ENCODE data around the gene AFG1L.
A peak's percentile ranks its signal among the peaks of the same experiment; 100 is the strongest.

The AFG1L gene

DNA sequence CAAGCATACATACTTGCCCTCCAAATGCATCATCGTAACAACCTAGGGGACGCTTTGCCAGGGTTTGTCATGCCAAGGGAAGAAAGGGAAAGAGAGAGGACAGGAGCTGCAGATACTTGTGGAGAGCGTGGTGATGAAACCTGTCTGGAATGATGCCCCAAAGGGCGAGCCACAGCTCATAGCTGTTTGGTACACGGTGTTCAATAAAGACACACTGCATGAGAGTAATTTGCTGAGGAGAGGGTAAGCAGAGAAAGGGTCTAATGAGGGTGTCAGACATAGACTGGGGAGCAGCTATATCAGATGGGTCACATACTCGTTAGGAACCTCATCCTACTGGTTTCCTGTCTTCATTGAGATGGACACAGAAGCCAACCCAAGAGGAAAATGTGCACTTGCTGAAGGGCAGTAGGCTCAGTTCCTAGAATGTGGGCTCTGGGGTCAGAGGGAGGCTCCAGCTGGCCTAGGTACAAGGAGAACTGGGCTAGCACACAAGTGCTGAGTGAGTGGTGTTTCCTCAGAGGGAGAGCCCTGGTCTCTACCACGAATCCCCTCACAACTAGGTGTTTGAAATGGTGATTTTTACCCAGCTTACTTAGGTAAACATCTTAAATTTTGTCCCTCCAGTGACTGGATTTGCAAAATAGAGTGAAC lies 260.7 kb downstream of the AFG1L start:
- H3K27me3 ChIP-seq (ENCODE audit: control insufficient read depth, insufficient read depth, low read length), result no peaks in the 10 kb centered on the region; the same call in 1 of the 2 replicates
- H3K27ac ChIP-seq (ENCODE audit: low read length), result no peak overlapping the region
- H3K4me3 ChIP-seq (ENCODE audit: low read length), result no peak overlapping the region
- H3K4me1 ChIP-seq (ENCODE audit: control insufficient read depth, insufficient read depth, low read length), result no peaks in the 10 kb centered on the region; the same call in 1 of the 2 replicates
- no CpG with 5 or more reads among the region's 7 CpGs for WGBS (ENCODE audit: insufficient coverage, insufficient read length)
- DNase-seq (ENCODE audit: low read depth, low spot score), result no peak
- no peaks in the 10 kb centered on the region for H3K9me3 ChIP-seq (ENCODE audit: control insufficient read depth, insufficient read depth, low read length)
- no peaks in the 10 kb centered on the region; the same call in 1 of the 2 replicates for H3K36me3 ChIP-seq (ENCODE audit: control insufficient read depth, insufficient read depth, low read length)

DNA sequence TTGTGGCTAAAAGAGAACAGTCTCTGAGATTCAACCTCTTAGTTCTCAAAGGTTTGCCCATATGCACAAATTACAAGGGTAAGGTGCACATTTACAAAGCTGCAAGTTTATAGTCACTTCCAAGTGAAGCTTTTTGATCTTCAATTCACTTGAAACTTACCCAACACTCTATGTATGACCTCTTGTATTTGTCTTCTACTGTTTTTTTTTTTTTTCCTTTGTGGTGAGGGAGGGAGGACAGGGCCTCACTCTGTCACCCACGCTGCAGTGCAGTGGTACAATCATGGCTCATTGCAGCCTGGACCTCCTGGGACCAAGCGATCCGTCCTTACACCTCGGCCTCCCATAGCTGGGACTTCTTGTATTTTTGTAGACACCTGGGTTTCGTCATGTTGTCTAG lies 261.4 kb downstream of the AFG1L start:
- no CpG with 5 or more reads among the region's 5 CpGs for WGBS (ENCODE audit: insufficient coverage, insufficient read length)
- H3K4me3 ChIP-seq (ENCODE audit: low read length), result no peak overlapping the region
- H3K4me1 ChIP-seq (ENCODE audit: control insufficient read depth, insufficient read depth, low read length), result no peaks in the 10 kb centered on the region; the same call in 1 of the 2 replicates
- H3K27me3 ChIP-seq (ENCODE audit: control insufficient read depth, insufficient read depth, low read length), result no peaks in the 10 kb centered on the region; the same call in 1 of the 2 replicates
- DNase-seq (ENCODE audit: low read depth, low spot score), result no peak
- no peaks in the 10 kb centered on the region; the same call in 1 of the 2 replicates for H3K36me3 ChIP-seq (ENCODE audit: control insufficient read depth, insufficient read depth, low read length)
- no peaks in the 10 kb centered on the region for H3K9me3 ChIP-seq (ENCODE audit: control insufficient read depth, insufficient read depth, low read length)
- no peak overlapping the region for H3K27ac ChIP-seq (ENCODE audit: low read length)

DNA sequence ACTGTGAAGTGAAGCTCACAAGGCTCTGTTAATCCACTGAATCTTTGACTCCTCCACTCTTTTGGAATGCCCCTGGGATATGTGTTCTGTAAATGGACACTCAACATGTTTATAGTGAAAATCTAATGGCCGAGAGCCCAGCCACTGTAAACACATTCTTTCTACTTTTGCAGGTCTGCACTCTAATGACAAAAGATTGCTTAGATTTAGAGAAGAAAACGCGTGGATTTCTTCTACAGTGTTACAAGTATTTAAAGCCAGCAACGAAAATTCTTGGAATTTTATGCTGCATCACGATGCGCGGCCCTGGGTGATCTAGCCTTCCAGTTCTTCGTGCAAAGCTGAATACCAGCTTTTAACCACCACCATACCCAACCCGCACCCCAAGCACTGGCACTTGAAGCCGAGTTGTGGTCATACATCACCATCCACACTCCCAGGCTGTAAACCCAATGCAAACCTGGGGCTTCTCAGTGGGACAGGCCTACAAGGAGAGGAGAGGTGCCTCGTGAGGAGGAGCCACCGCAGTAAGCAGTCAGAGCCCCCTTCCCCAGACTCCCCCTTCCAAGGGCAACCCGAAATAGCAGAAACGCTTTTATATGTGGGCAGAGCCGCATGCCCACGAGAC lies 262.1 kb downstream of the AFG1L start:
- Histone ChIP-seq H3K36me3 (ENCODE audit: control insufficient read depth, insufficient read depth, low read length) (no peaks in the 10 kb centered on the region; the same call in 1 of the 2 replicates), H3K4me1 (ENCODE audit: control insufficient read depth, insufficient read depth, low read length) (no peaks in the 10 kb centered on the region; the same call in 1 of the 2 replicates), H3K4me3 (ENCODE audit: low read length) (peak overlapping the region; percentile 55; the same call in 1 of the 2 replicates), H3K9me3 (ENCODE audit: control insufficient read depth, insufficient read depth, low read length) (no peaks in the 10 kb centered on the region), H3K27ac (ENCODE audit: low read length) (no peak overlapping the region), H3K27me3 (ENCODE audit: control insufficient read depth, insufficient read depth, low read length) (no peaks in the 10 kb centered on the region; the same call in 1 of the 2 replicates)
- no peak for DNase-seq (ENCODE audit: low read depth, low spot score)
- no CpG with 5 or more reads among the region's 16 CpGs for WGBS (ENCODE audit: insufficient coverage, insufficient read length)

DNA sequence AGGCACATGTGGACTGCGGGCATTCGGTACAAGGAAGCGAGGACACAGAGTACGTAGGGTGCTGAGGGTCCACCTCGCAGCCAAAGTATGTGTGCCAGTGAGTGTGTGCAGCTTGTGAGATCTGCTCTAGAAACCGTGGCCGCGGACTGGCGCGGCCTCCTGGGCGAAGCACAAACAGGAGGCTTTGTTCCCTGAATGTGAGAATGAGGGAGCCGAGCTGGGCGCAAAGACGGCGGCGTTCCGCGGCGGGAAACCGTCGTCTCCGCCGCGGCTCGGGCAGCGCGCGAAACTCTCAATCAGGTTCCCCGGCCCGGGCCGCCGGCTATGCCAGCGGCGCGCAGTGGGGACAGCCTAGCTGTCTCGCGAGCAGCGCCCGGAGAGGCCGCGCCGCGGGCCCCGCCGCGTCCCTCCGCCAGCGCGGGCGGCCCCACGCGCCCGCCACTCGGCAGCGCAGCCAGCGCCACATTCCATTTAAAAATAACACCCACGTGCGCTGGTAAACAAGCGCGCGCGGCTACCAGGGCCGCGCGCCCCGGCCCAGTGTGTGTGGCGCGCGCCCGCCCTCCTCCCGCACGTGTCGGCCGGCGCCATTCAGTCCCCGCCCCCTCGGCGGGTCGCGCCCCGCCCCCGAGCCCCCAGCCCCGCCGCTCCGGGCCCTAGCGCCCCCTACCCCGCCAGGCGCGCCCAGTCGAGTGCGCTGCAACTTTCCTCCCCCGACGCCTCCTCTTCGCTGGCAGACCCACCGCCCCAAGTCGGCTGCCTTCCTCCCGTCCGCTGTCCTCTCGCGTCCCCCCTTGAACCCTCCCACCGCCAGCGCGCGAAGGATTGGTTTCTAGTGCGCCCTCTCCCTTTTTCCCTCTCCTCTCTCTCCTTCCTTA lies 262.9 kb downstream of the AFG1L start:
- H3K27ac ChIP-seq (ENCODE audit: low read length), result no peak overlapping the region
- H3K4me1 ChIP-seq (ENCODE audit: control insufficient read depth, insufficient read depth, low read length), result no peaks in the 10 kb centered on the region; the same call in 1 of the 2 replicates
- DNase-seq (ENCODE audit: low read depth, low spot score), result no peak
- H3K36me3 ChIP-seq (ENCODE audit: control insufficient read depth, insufficient read depth, low read length), result no peaks in the 10 kb centered on the region; the same call in 1 of the 2 replicates
- peak overlapping the region; percentile 55; the same call in 1 of the 2 replicates for H3K4me3 ChIP-seq (ENCODE audit: low read length)
- no peaks in the 10 kb centered on the region for H3K9me3 ChIP-seq (ENCODE audit: control insufficient read depth, insufficient read depth, low read length)
- peaks cover 2% of the 10 kb centered on the region; the same call in 1 of the 2 replicates for H3K27me3 ChIP-seq (ENCODE audit: control insufficient read depth, insufficient read depth, low read length)
- no CpG with 5 or more reads among the region's 105 CpGs for WGBS (ENCODE audit: insufficient coverage, insufficient read length)

DNA sequence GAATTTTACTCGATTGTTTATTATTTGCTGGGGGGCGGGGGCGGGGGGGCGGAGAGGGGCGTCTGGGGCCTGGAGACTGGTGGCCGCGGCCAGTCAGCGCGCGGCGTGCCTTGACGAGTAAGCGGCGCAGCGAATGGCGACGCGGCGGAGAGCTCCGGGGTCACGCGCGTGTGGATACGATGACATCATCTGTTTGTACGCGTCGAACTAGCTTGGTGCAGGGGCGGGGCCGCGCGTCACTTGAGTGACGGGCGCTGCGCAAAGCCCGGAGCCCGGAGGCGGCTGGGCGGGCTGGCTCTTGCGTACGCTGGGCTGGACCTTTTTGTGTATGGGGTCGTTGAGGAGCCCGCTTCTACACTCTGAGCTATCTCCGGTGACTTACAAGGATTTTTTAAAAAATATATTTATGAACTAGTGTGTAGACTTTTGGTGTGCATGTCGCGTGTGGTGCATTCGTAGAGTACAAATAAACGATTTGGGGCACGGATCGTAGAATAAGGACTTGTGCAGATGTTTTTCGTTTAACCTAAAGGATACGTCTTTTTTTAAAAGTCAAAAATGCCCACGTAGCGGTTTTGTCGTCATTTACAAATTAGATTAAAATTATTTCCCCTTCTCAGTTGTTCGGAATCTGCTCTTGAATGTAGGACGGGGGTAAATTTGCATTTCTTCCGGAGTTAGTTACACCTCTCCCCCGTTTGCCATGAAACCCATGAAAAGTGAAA lies 263.7 kb downstream of the AFG1L start:
- no peaks in the 10 kb centered on the region; the same call in 1 of the 2 replicates for H3K36me3 ChIP-seq (ENCODE audit: control insufficient read depth, insufficient read depth, low read length)
- H3K27ac ChIP-seq (ENCODE audit: low read length), result no peak overlapping the region
- no CpG with 5 or more reads among the region's 58 CpGs for WGBS (ENCODE audit: insufficient coverage, insufficient read length)
- peak overlapping the region; percentile 55; the same call in 1 of the 2 replicates for H3K4me3 ChIP-seq (ENCODE audit: low read length)
- H3K9me3 ChIP-seq (ENCODE audit: control insufficient read depth, insufficient read depth, low read length), result no peaks in the 10 kb centered on the region
- peaks cover 2% of the 10 kb centered on the region; the same call in 1 of the 2 replicates for H3K27me3 ChIP-seq (ENCODE audit: control insufficient read depth, insufficient read depth, low read length)
- peak; percentile 93 for DNase-seq (ENCODE audit: low read depth, low spot score)
- H3K4me1 ChIP-seq (ENCODE audit: control insufficient read depth, insufficient read depth, low read length), result no peaks in the 10 kb centered on the region; the same call in 1 of the 2 replicates

DNA sequence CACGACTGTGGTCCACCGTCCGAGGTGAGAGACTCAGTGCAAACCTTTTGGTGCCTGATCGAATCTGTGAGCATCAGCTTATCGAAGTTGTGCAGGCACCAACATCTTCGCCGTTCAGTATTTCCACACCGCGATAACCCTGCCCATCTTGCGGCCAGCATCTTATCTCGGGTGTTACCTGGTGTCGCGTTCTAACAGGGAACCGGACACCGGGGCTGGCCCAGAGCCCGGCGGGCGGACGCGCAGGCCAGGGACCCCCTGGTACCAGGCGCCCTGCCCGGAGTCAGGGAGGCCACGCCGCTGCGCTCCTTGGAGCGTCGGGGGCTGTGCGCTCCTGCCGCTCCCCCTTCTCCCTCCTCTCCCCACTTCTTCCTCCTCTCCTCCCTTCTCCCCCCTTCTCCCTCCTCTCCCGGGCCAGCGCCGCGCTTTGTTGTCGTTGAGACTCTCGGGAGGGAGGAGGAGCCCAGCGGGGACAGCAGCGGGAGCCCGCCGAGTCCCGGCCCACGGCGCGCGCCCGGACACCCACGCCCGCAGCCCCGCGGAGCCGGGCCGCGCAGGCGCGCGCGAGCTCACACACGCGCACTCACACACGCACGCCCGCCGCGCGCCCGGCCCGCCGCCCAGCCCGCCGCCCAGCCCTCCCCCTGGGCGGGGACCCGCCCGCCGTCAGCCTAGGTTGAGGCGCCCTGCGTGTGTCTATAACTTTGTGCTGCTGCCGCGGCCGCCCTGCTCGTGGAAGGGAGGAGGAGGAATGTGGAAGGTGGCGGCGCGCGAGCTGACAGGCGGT lies 264.4 kb downstream of the AFG1L start:
- Histone ChIP-seq H3K27ac (ENCODE audit: low read length) (no peak overlapping the region), H3K4me3 (ENCODE audit: low read length) (peak overlapping the region; percentile 55), H3K9me3 (ENCODE audit: control insufficient read depth, insufficient read depth, low read length) (no peaks in the 10 kb centered on the region), H3K27me3 (ENCODE audit: control insufficient read depth, insufficient read depth, low read length) (peaks cover 2% of the 10 kb centered on the region; the same call in 1 of the 2 replicates), H3K4me1 (ENCODE audit: control insufficient read depth, insufficient read depth, low read length) (no peaks in the 10 kb centered on the region; the same call in 1 of the 2 replicates), H3K36me3 (ENCODE audit: control insufficient read depth, insufficient read depth, low read length) (no peaks in the 10 kb centered on the region; the same call in 1 of the 2 replicates)
- no CpG with 5 or more reads among the region's 84 CpGs for WGBS (ENCODE audit: insufficient coverage, insufficient read length)
- DNase-seq (ENCODE audit: low read depth, low spot score), result no peak

DNA sequence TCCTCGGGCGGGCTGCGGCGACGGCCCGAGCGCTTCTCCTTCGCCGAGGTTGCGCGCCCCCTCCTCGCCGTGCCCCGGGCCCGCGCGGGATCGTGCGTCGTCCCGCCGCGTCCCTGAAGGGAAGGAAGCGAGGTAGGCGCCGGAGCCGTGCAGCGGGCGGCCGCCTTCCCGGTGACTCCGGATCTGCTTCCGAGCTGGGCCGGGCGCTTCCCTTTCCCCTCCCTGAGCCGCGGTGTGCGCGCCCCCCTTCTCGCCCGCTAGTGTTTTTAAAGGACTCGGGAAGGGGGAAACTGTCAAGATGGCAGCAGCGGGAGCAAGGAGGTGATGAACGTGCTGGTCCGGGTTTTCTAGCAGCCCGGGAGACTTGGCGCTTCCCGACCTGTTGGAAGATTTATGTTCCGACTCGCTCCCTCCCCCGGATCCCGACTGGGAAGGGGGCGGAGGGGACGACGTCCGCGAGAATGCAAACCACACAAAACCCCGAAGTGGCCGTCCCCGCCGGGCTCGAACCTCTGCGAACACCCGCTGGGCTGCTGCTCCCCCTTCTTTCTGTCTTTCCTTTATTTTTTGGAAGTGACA lies 265.1 kb downstream of the AFG1L start:
- H3K4me3 ChIP-seq (ENCODE audit: low read length), result peak overlapping the region; percentile 55
- H3K27me3 ChIP-seq (ENCODE audit: control insufficient read depth, insufficient read depth, low read length), result peaks cover 2% of the 10 kb centered on the region; the same call in 1 of the 2 replicates
- no CpG with 5 or more reads among the region's 64 CpGs for whole genome bisulfite sequencing (ENCODE audit: insufficient coverage, insufficient read length)
- H3K9me3 ChIP-seq (ENCODE audit: control insufficient read depth, insufficient read depth, low read length), result no peaks in the 10 kb centered on the region
- no peaks in the 10 kb centered on the region; the same call in 1 of the 2 replicates for H3K36me3 ChIP-seq (ENCODE audit: control insufficient read depth, insufficient read depth, low read length)
- DNase-seq (ENCODE audit: low read depth, low spot score), result no peak
- no peak overlapping the region for H3K27ac ChIP-seq (ENCODE audit: low read length)
- H3K4me1 ChIP-seq (ENCODE audit: control insufficient read depth, insufficient read depth, low read length), result no peaks in the 10 kb centered on the region; the same call in 1 of the 2 replicates

DNA sequence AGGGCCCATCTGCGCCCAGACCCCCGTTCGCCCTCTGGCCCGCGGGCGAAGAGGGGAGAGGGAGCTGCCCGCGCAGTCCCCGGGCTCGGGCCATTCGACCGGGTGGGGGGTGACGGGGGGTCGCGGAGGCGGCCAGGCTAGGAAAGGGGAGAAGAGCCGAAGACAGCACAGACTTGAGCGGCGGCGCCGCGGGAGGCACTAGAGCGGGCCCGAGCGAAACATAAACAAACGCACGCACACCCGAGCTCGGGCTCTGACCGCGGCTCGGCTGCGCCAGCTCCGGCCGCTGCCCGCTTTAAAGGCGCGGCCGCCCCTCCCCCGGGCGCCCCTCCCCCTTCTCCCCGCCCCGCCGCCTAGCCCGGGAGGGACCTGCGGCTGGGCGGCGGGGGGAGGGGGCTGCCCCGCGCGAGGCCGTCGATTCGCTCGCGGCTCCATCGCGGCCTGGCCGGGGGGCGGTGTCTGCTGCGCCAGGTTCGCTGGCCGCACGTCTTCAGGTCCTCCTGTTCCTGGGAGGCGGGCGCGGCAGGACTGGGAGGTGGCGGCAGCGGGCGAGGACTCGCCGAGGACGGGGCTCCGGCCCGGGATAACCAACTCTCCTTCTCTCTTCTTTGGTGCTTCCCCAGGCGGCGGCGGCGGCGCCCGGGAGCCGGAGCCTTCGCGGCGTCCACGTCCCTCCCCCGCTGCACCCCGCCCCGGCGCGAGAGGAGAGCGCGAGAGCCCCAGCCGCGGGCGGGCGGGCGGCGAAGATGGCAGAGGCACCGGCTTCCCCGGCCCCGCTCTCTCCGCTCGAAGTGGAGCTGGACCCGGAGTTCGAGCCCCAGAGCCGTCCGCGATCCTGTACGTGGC lies 265.8 kb downstream of the AFG1L start, which contains the start of gene FOXO3:
FOXO3 (plus strand) TSS at position 455 of the 846 bp plus-strand sequence; CDS start at position 747, 292 bp downstream.
- WGBS (ENCODE audit: insufficient coverage, insufficient read length), result no CpG with 5 or more reads among the region's 110 CpGs
- Histone ChIP-seq H3K27ac (ENCODE audit: low read length) (no peak within 1 kb of the TSS), H3K9me3 (ENCODE audit: control insufficient read depth, insufficient read depth, low read length) (no peaks in the 10 kb centered on the region), H3K4me3 (ENCODE audit: low read length) (peak within 1 kb of the TSS; percentile 65), H3K36me3 (ENCODE audit: control insufficient read depth, insufficient read depth, low read length) (no peaks in the 10 kb centered on the region; the same call in 1 of the 2 replicates), H3K4me1 (ENCODE audit: control insufficient read depth, insufficient read depth, low read length) (no peaks in the 10 kb centered on the region; the same call in 1 of the 2 replicates), H3K27me3 (ENCODE audit: control insufficient read depth, insufficient read depth, low read length) (peaks cover 2% of the 10 kb centered on the region; the same call in 1 of the 2 replicates)
- DNase-seq (ENCODE audit: low read depth, low spot score), result no peak

Data from iPS DF 6.9 (cell line).